ENCODE data around the gene SLC25A12. TPM values are rescaled to one million over a fixed set of nuclear protein-coding genes. Genes with fewer than 3 reads are reported as not detected.

SLC25A12 gene
- total and polyA plus RNA-seq, 9 of the 15 experiments (the other 6 are each of a cell fraction or from before 2014, with no cell fraction given) = 13.5 to 36.5 (median 21.7) TPM

GRCh38 chr2:171803757-171804156 lies 90.3 kb downstream of the SLC25A12 start:
- no peaks in the 10 kb centered on the region for H3K27me3 ChIP-seq (ENCODE audit: control insufficient read depth in 2 of 2, insufficient read depth in 2 of 2, low read length in 2 of 2)
- no peaks in the 10 kb centered on the region for H3K79me2 ChIP-seq (ENCODE audit: control insufficient read depth, insufficient read depth, low read length)
- no peaks in the 10 kb centered on the region for H3K9me1 ChIP-seq (ENCODE audit: control insufficient read depth, insufficient read depth, low read length)
- H2AFZ ChIP-seq (ENCODE audit: low read depth, low read length) = no peak overlapping the region
- H3K27ac ChIP-seq (ENCODE audit: extremely low read depth, low read depth, low read length) = no peak overlapping the region
- CTCF ChIA-PET (ENCODE audit: low intra/inter-chr PET ratio) = no interaction called here
- no peaks in the 10 kb centered on the region for H3K4me1 ChIP-seq (replicated peaks in 1 of 2; ENCODE audit: control insufficient read depth in 2 of 2, insufficient read depth in 2 of 2, low read length in 2 of 2)
- no peak overlapping the region for H3K4me2 ChIP-seq (ENCODE audit: insufficient read depth, low read length)
- DNase-seq (ENCODE audit: extremely low read depth in 1 of 4, low spot score in 3 of 4) (no peak), ATAC-seq (no peak), FAIRE-seq (no peak)
- H3K4me3 ChIP-seq = no peak overlapping the region
- in situ Hi-C loops (cut with MboI) = no loop called here
- H3K9ac ChIP-seq (ENCODE audit: insufficient read depth in 1 of 2, low read depth in 2 of 2, low read length in 2 of 2) = no peak overlapping the region
- 0 out of 3 replicates have a peak, but pooled peaks cover 3% of the 10 kb centered on the region for H3K36me3 ChIP-seq (ENCODE audit: control insufficient read depth, insufficient read depth, low read length)
- intact Hi-C loops (cut with micrococcal nuclease) = no loop called here
- H3K9me3 ChIP-seq (replicated peaks; ENCODE audit: control insufficient read depth, insufficient read depth, low read depth, low read length) = no peaks in the 10 kb centered on the region
- 73% methylated on average over 5 of the region's 5 CpGs for WGBS (ENCODE audit: insufficient coverage, low coverage, missing lambda C conversion rate)
- H4K20me1 ChIP-seq (replicated peaks; ENCODE audit: control insufficient read depth, insufficient read depth, low read length) = no peaks in the 10 kb centered on the region
- POLR2A ChIA-PET = no interaction called here
- BruUV-seq (replicated peaks) = no TSS peak
- no peak for TF ChIP-seq CSDE1 (IDR thresholded peaks at IDR 0.05)
- TF ChIP-seq TCFL5 (CRISPR knock-in tag; conservative IDR thresholded peaks at IDR 0.05) = no peak
- TF ChIP-seq HOXB6 (CRISPR knock-in tag; IDR thresholded peaks at IDR 0.05; ENCODE audit: borderline replicate concordance) = no peak
- no peak for TF ChIP-seq DEAF1 (CRISPR knock-in tag; IDR thresholded peaks at IDR 0.05)
- TF ChIP-seq HNRNPL (IDR thresholded peaks at IDR 0.05; ENCODE audit: low read depth, low read length) = no peak
- TF ChIP-seq ZNF354B (CRISPR knock-in tag; IDR thresholded peaks at IDR 0.05) = no peak
- no peak for TF ChIP-seq ZNF586 (CRISPR knock-in tag; conservative IDR thresholded peaks at IDR 0.05)
- no peak for TF ChIP-seq ZNF589 (CRISPR knock-in tag; IDR thresholded peaks at IDR 0.05; ENCODE audit: low read depth)
- no peak for TF ChIP-seq PML (IDR thresholded peaks at IDR 0.05; ENCODE audit: low read length)
- TF ChIP-seq PRPF4 (IDR thresholded peaks at IDR 0.05; ENCODE audit: insufficient read depth, low read depth, low read length, poor library complexity, severe bottlenecking) = no peak
- TF ChIP-seq E2F5 (CRISPR knock-in tag; IDR thresholded peaks at IDR 0.05) = no peak
- TF ChIP-seq ZNF263 (CRISPR knock-in tag; IDR thresholded peaks at IDR 0.05; ENCODE audit: borderline replicate concordance) = no peak
- no peak for TF ChIP-seq NCOR1 (IDR thresholded peaks at IDR 0.05)
- no peak for TF ChIP-seq RAD51 (IDR thresholded peaks at IDR 0.05; ENCODE audit: borderline replicate concordance, low read depth)

Data from K562 (cell line).